ENCODE measurements around the gene PRDM11.
"Not testable (repeated sequence)": the region's sequence is repeated elsewhere in the genome, so short reads cannot be mapped to it uniquely, and the experiment has no call there.

The PRDM11 gene

GRCh38 chr11:45113807-45114206 is 32.6 kb upstream of the PRDM11 start:
- in situ Hi-C loops (cut with HindIII; ENCODE audit: low pct_ligation_motif_present, low pct_unique_long_range_greater_than_20kb, low sequenced_read_pairs) = loop anchor here (25.0 kb wide), 2 partner anchors 177 to 223 kb away; no protein-coding TSS in a partner anchor
- DNase-seq = no peak

GRCh38 chr11:45127836-45128235 is 18.6 kb upstream of the PRDM11 start:
- DNase-seq; in situ Hi-C loops (cut with HindIII; ENCODE audit: low pct_ligation_motif_present, low pct_unique_long_range_greater_than_20kb, low sequenced_read_pairs): not testable (repeated sequence)

GRCh38 chr11:45133878-45134277 is 12.6 kb upstream of the PRDM11 start:
- no peak for DNase-seq
- in situ Hi-C loops (cut with HindIII; ENCODE audit: low pct_ligation_motif_present, low pct_unique_long_range_greater_than_20kb, low sequenced_read_pairs) = no loop called here

GRCh38 chr11:45141171-45141570 is 5.3 kb upstream of the PRDM11 start:
- in situ Hi-C loops (cut with HindIII; ENCODE audit: low pct_ligation_motif_present, low pct_unique_long_range_greater_than_20kb, low sequenced_read_pairs) = no loop called here
- DNase-seq = no peak

- in situ Hi-C loops (cut with HindIII; ENCODE audit: low pct_ligation_motif_present, low pct_unique_long_range_greater_than_20kb, low sequenced_read_pairs) = no loop called here
- no peak for DNase-seq
Observed at GRCh38 chr11:45141631-45142030, 4.8 kb upstream of the PRDM11 start.

GRCh38 chr11:45142241-45143055 is 4.0 kb upstream of the PRDM11 start:
- no peak for DNase-seq

GRCh38 chr11:45143494-45143893 is 2.9 kb upstream of the PRDM11 start:
- in situ Hi-C loops (cut with HindIII; ENCODE audit: low pct_ligation_motif_present, low pct_unique_long_range_greater_than_20kb, low sequenced_read_pairs) = no loop called here

More at GRCh38 chr11:45142241-45143055, 4.0 kb upstream of the PRDM11 start:
- in situ Hi-C loops (cut with HindIII; ENCODE audit: low pct_ligation_motif_present, low pct_unique_long_range_greater_than_20kb, low sequenced_read_pairs) = no loop called here

GRCh38 chr11:45144126-45145082 is 2.0 kb upstream of the PRDM11 start:
- DNase-seq = no peak
- in situ Hi-C loops (cut with HindIII; ENCODE audit: low pct_ligation_motif_present, low pct_unique_long_range_greater_than_20kb, low sequenced_read_pairs) = no loop called here

More at GRCh38 chr11:45143494-45143893, 2.9 kb upstream of the PRDM11 start:
- no peak for DNase-seq

- in situ Hi-C loops (cut with HindIII; ENCODE audit: low pct_ligation_motif_present, low pct_unique_long_range_greater_than_20kb, low sequenced_read_pairs) = no loop called here
- no peak for DNase-seq
Observed at GRCh38 chr11:45145083-45145378, 1.4 kb upstream of the PRDM11 start.

GRCh38 chr11:45145379-45146071 is 914 bp upstream of the PRDM11 start:
- no peak for DNase-seq
- in situ Hi-C loops (cut with HindIII; ENCODE audit: low pct_ligation_motif_present, low pct_unique_long_range_greater_than_20kb, low sequenced_read_pairs) = no loop called here

GRCh38 chr11:45147017-45147728 is 734 bp downstream of the PRDM11 start:
- peak; percentile 92 for DNase-seq
- in situ Hi-C loops (cut with HindIII; ENCODE audit: low pct_ligation_motif_present, low pct_unique_long_range_greater_than_20kb, low sequenced_read_pairs) = no loop called here

GRCh38 chr11:45147891-45148675 is 1.6 kb downstream of the PRDM11 start:
- in situ Hi-C loops (cut with HindIII; ENCODE audit: low pct_ligation_motif_present, low pct_unique_long_range_greater_than_20kb, low sequenced_read_pairs) = no loop called here

GRCh38 chr11:45149483-45150056 is 3.1 kb downstream of the PRDM11 start:
- DNase-seq = no peak
- in situ Hi-C loops (cut with HindIII; ENCODE audit: low pct_ligation_motif_present, low pct_unique_long_range_greater_than_20kb, low sequenced_read_pairs) = no loop called here

More at GRCh38 chr11:45147891-45148675, 1.6 kb downstream of the PRDM11 start:
- no peak for DNase-seq

GRCh38 chr11:45150301-45150700 is 3.9 kb downstream of the PRDM11 start:
- no peak for DNase-seq
- in situ Hi-C loops (cut with HindIII; ENCODE audit: low pct_ligation_motif_present, low pct_unique_long_range_greater_than_20kb, low sequenced_read_pairs) = no loop called here

- in situ Hi-C loops (cut with HindIII; ENCODE audit: low pct_ligation_motif_present, low pct_unique_long_range_greater_than_20kb, low sequenced_read_pairs) = no loop called here
- DNase-seq = no peak
Observed at GRCh38 chr11:45150943-45151342, 4.5 kb downstream of the PRDM11 start.

- in situ Hi-C loops (cut with HindIII; ENCODE audit: low pct_ligation_motif_present, low pct_unique_long_range_greater_than_20kb, low sequenced_read_pairs) = no loop called here
- DNase-seq = no peak
Observed at GRCh38 chr11:45151362-45151982, 5.0 kb downstream of the PRDM11 start.

Measured in ACHN (cell line).